Ovary (tissue), 9 donors: Measurements from ENCODE around the gene WFIKKN1. TPM values are rescaled to one million over a fixed set of nuclear protein-coding genes. Genes with fewer than 3 reads are reported as not detected.

ENCODE experiments used
- DNase-seq, 5 donors: peaks; one replicate each; pipeline ENCODE4 v3.0.0-alpha.2; 2019 to 2020
- H3K27ac ChIP-seq, 2 donors: fragments of 200-600 bp; one replicate each; pipeline versions ENCODE4 v1.5.1 to v1.8.0; 2019 to 2022
- H3K27me3 ChIP-seq: fragments of 200-600 bp; one replicate; pipeline ENCODE4 v1.8.0; 2022
- H3K36me3 ChIP-seq: fragments of 200-600 bp; sonication (generic); one replicate; pipeline ENCODE4 v1.5.1; 2019
- H3K4me1 ChIP-seq: one replicate; pipeline ENCODE4 v1.8.1; 2013; ENCODE audit warnings: mild to moderate bottlenecking, moderate library complexity; ENCODE audit not compliant: insufficient read depth
- H3K4me3 ChIP-seq: fragments of 200-600 bp; sonication (generic); one replicate; pipeline ENCODE4 v1.5.1; 2017
- H3K9me3 ChIP-seq, 2 donors: fragments of 200-600 bp in 1 of 2; sonication (generic) in 1 of 2; one replicate each; pipeline versions ENCODE4 v1.5.1 to v1.8.1; 2013 to 2019; ENCODE audit warnings: mild to moderate bottlenecking in 1 of 2, moderate library complexity in 1 of 2
- EP300 ChIP-seq: sonication (generic); formaldehyde crosslinking; IDR thresholded peaks from one replicate; pipeline ENCODE4 v1.6.1; 2017; ENCODE audit warnings: antibody characterized with exemption
- POLR2A ChIP-seq: fragments of 450-650 bp; IDR thresholded peaks from one replicate; pipeline ENCODE4 v1.6.1; 2017; ENCODE audit warnings: antibody characterized with exemption, mild to moderate bottlenecking, moderate library complexity
- WGBS, 3 donors: extraction: QIAGEN DNeasy Blood & Tissue Kit in 1 of 3; methylation state at CpG; one replicate each; pipeline versions ENCODE4 v1.1.5 to v1.1.7; 2013 to 2017; 5-methylcytosine and 5-hydroxymethylcytosine counted together
- intact Hi-C, 4 donors: fragments of 100-400 bp; cut with DNase I; formaldehyde crosslinking; loops; one replicate each; pipeline versions ENCODE4 v1.11.0 to v1.15.1; 2022 to 2023
- polyA plus RNA-seq, 2 donors: library from polyadenylated mRNA; stranded (reverse); fragments of 200-250 nt in 1 of 2; fragments of 350-450 nt in 1 of 2; fragmentation: Illumina TruSeq in 1 of 2; extraction: RNeasy Lipid Tissue Mini Kit (QIAGEN cat#74804) in 1 of 2; gene quantifications; one replicate each; pipeline ENCODE4 v1.2.3, GENCODE V29; 2013 to 2014
- total RNA-seq, 7 donors: library from RNA; depleted of rRNA in 2 of 7; stranded (reverse); fragments of >200 nt in 2 of 7; fragmentation: NEBNext Ultra II Directional in 3 of 7; extraction: Animal tissue kit (Norgen Biotek cat#: 25700) in 3 of 7; gene quantifications; one replicate each; pipeline versions ENCODE4 v1.1.0 to v1.2.4, GENCODE V29; 2016 to 2023
- TF ChIP-seq, protein P1 (sequence below), 3 donors: fragments of 450-650 bp in 2 of 3; fragments of 200-600 bp in 1 of 3; IDR thresholded peaks; one replicate each; pipeline versions ENCODE4 v1.5.1 to v1.8.0; 2016 to 2022; ENCODE audit warnings: antibody characterized with exemption in 3 of 3, mild to moderate bottlenecking in 1 of 3
- donor health status: DM: no; HTN: no; CAD: no; lungs with moderate emphysema.
- donor health status: DM: no; HTN: no; CAD: no.
- donor health status: Bipolar disorder and iron deficiency.
- donor health status: DM: yes; HTN: yes; CAD: no.
- donor health status: DM: no; HTN: no; CAD: no.
- donor health status: DM: yes; HTN: yes; CAD: no.

The WFIKKN1 gene
- total and polyA plus RNA-seq, 9 donors: 0.10 to 2.6 (median 1.1) TPM

DNA sequence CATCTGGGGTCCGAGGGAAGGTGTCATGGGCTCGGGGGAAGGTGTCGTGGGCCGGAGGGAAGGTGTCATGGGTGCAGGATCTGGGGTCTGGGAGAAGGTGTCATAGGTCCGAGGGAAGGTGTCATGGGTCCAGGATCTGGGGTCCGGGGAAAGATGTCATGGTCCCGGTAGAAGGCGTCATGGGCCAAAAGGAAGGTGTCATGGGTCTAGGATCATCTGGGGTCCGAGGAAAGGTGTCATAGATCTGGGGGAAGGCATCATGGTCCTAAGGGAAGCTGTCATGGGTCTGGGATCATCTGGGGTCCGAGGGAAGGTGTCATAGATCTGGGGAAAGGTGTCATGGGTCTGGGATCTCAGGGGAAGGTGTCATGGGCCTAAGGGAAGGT is 40.0 kb upstream of the WFIKKN1 start:
- 31 to 46% (median 39%) methylated on average over 10 of the region's 10 CpGs for WGBS, 3 donors
- H3K4me3 ChIP-seq: peak overlapping the region; percentile 86
- H3K9me3 ChIP-seq: no peaks in the 10 kb centered on the region
- H3K36me3 ChIP-seq: no peaks in the 10 kb centered on the region
- H3K27me3 ChIP-seq: no peaks in the 10 kb centered on the region
- intact Hi-C loops: loop anchor here in 2 of 4 donors (5.0 kb wide), 2 partner anchors 36 to 46 kb away; partner anchors contain the start of gene METTL26 (in 1 of the 2)
- no peak for DNase-seq
- H3K27ac ChIP-seq: no peak overlapping the region
- TF ChIP-seq EP300: no peak
- TF ChIP-seq, protein P1, sequence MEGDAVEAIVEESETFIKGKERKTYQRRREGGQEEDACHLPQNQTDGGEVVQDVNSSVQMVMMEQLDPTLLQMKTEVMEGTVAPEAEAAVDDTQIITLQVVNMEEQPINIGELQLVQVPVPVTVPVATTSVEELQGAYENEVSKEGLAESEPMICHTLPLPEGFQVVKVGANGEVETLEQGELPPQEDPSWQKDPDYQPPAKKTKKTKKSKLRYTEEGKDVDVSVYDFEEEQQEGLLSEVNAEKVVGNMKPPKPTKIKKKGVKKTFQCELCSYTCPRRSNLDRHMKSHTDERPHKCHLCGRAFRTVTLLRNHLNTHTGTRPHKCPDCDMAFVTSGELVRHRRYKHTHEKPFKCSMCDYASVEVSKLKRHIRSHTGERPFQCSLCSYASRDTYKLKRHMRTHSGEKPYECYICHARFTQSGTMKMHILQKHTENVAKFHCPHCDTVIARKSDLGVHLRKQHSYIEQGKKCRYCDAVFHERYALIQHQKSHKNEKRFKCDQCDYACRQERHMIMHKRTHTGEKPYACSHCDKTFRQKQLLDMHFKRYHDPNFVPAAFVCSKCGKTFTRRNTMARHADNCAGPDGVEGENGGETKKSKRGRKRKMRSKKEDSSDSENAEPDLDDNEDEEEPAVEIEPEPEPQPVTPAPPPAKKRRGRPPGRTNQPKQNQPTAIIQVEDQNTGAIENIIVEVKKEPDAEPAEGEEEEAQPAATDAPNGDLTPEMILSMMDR (IDR thresholded peaks at IDR 0.05): no peak
- TF ChIP-seq POLR2A: no peak
- H3K4me1 ChIP-seq: peaks cover 13% of the 10 kb centered on the region

DNA sequence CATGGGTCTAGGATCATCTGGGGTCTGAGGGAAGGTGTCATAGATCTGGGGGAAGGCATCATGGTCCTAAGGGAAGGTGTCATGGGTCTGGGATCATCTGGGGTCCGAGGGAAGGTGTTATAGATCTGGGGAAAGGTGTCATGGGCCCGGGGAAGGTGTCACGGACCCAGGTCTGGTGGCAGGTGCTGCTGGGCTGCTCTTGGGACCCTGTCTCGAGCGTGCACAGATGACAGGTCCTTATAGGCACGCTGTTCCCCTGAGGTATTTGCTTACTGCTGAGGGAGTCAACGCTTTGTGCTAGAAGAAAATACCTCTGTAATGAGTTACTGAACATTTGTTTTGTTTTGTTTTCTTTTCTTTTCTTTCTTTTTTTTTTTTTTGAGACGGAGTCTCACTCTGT is 39.6 kb upstream of the WFIKKN1 start:
- no peak for DNase-seq
- H3K4me3 ChIP-seq: peak overlapping the region; percentile 86
- H3K27me3 ChIP-seq: no peaks in the 10 kb centered on the region
- WGBS, 3 donors: 68 to 83% (median 71%) methylated on average over 8 of the region's 8 CpGs
- TF ChIP-seq, protein P1 (IDR thresholded peaks at IDR 0.05): no peak
- H3K36me3 ChIP-seq: no peaks in the 10 kb centered on the region
- intact Hi-C loops: loop anchor here in 2 of 4 donors (5.0 kb wide), 2 partner anchors 36 to 46 kb away; partner anchors contain the start of gene METTL26 (in 1 of the 2)
- peaks cover 13% of the 10 kb centered on the region for H3K4me1 ChIP-seq
- H3K27ac ChIP-seq: no peak overlapping the region
- no peaks in the 10 kb centered on the region for H3K9me3 ChIP-seq

DNA sequence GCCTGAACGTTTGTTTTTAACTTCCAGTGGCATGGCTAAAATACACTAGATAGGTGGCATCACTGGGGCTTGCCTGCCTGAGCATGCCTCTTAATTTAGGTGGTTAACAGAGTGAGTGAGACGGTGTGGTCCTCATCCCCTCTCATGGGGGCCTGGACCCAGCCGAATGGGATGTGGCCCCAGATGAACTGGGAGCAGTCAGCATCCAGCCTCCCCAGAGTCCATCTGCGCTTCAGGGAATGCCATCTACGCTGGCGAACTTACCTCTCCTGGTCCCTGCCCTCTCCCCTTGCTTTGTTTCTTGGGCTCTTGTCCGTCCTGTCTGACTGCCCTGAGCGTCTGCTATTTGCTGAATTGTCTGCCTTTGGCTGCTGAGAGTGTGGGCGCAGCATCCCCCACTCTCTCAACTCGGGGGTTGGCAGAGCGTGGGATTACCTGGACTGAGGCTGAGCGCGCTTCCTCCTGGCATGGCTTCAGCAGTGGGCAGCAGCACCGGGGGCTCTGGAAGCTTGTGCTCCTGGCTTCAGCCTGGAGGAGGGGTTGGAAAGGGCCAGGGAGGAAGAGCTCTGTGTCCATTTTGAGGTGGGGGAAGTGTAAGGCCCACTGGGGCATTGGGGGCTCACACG is 38.8 kb upstream of the WFIKKN1 start:
- peak in 1 of 5 donors; percentile 29 for DNase-seq
- Histone ChIP-seq H3K4me3 (no peak overlapping the region), H3K27me3 (no peaks in the 10 kb centered on the region), H3K27ac (no peak overlapping the region), H3K9me3 (no peaks in the 10 kb centered on the region), H3K4me1 (peaks cover 13% of the 10 kb centered on the region), H3K36me3 (no peaks in the 10 kb centered on the region)
- no peak for TF ChIP-seq POLR2A
- TF ChIP-seq, protein P1 (IDR thresholded peaks at IDR 0.05): no peak
- no peak for TF ChIP-seq EP300
- intact Hi-C loops: loop anchor here in 2 of 4 donors (5.0 kb wide), 2 partner anchors 35 to 45 kb away; partner anchors contain the start of gene METTL26 (in 1 of the 2)
- WGBS, 3 donors: 84 to 86% (median 85%) methylated on average over 15 of the region's 15 CpGs

DNA sequence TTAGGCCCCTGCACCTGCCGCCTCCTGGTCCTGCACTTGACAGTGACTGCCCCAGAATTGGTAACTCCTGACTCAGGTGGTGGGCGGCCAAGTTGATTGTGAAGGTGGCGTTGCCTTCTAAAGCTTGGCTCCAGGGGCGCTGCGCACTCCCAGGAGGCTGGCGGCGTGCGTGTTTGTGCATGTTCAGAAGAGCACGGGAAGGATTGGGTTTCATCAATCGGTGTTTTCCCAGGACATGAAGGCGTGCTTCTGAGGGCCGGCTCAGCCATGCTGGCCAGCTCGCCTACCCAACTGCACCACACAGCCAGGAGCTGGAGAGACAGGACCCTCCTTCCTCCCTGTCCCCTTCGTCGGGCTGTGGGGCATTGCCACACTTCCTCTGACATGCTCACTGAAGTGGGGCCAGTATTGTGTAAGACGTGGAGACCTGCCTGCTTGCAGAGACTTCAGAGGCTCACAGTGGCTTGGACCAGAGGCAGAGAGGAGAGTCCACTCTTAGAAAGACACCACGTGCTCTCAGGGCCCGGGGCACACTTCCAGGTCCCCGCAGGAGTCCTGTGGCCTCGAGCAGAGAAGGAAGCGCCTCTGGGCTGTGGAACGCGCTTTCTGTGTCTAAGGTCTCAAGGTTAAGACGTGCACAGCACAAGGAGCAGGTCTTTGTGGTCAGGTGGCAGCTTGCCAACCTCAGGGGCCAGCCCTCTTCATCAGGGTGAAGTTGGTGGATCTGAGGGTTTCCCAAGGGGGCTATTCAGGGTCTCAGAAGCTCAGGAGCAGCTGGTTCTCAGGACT is 38.1 kb upstream of the WFIKKN1 start:
- WGBS, 3 donors: 75 to 80% (median 79%) methylated on average over 23 to 24 of the region's 24 CpGs
- Histone ChIP-seq H3K4me1 (peaks cover 13% of the 10 kb centered on the region), H3K9me3 (no peaks in the 10 kb centered on the region), H3K27ac (no peak overlapping the region), H3K4me3 (no peak overlapping the region), H3K36me3 (no peaks in the 10 kb centered on the region), H3K27me3 (no peaks in the 10 kb centered on the region)
- no peak for TF ChIP-seq POLR2A
- no peak for TF ChIP-seq EP300
- TF ChIP-seq, protein P1 (IDR thresholded peaks at IDR 0.05): no peak
- intact Hi-C loops: loop anchor here in 2 of 4 donors (5.0 kb wide), 2 partner anchors 35 to 45 kb away; partner anchors contain the start of gene METTL26 (in 1 of the 2)
- peak in 1 of 5 donors; percentile 39 for DNase-seq
